Measurements from ENCODE around the gene HSPA4. TPM values are rescaled to one million over a fixed set of nuclear protein-coding genes. Genes with fewer than 3 reads are reported as not detected.

The HSPA4 gene
- total and polyA plus RNA-seq, 9 donors: 18.8 to 86.3 (median 61.1) TPM

DNA sequence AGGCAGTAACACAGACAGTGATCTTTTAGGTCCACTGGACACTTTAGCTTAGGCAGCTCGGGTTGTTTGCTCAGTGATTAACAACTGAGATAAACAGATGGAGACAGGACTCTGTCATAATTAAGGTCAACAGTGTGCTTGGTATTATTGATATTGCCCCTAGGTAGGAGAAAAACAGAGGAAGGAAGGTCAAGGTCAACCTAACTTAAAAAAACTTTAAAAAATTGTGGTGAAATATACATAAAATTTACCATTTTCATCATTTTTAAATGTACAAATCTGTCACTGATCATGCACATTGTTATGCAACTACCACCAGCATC, 2.1 kb upstream of the HSPA4 start:
- no peaks in the 10 kb centered on the region for H3K27me3 ChIP-seq
- TF ChIP-seq POLR2A (IDR thresholded peaks at IDR 0.05): no peak
- TF ChIP-seq, protein P1, sequence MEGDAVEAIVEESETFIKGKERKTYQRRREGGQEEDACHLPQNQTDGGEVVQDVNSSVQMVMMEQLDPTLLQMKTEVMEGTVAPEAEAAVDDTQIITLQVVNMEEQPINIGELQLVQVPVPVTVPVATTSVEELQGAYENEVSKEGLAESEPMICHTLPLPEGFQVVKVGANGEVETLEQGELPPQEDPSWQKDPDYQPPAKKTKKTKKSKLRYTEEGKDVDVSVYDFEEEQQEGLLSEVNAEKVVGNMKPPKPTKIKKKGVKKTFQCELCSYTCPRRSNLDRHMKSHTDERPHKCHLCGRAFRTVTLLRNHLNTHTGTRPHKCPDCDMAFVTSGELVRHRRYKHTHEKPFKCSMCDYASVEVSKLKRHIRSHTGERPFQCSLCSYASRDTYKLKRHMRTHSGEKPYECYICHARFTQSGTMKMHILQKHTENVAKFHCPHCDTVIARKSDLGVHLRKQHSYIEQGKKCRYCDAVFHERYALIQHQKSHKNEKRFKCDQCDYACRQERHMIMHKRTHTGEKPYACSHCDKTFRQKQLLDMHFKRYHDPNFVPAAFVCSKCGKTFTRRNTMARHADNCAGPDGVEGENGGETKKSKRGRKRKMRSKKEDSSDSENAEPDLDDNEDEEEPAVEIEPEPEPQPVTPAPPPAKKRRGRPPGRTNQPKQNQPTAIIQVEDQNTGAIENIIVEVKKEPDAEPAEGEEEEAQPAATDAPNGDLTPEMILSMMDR (IDR thresholded peaks at IDR 0.05): no peak
- TF ChIP-seq EP300 (IDR thresholded peaks at IDR 0.05): no peak
- intact Hi-C loops (cut with DNase I): loop anchor here in 1 of 4 donors (5.0 kb wide), 1 partner anchor 87 kb away; the partner anchor contains the start of gene AFF4
- no peak overlapping the region for H3K4me3 ChIP-seq
- 15 to 28% (median 26%) methylated on average over 1 of the region's 1 CpG for WGBS, 3 donors
- H3K4me1 ChIP-seq (ENCODE audit: insufficient read depth): peaks cover 4% of the 10 kb centered on the region
- no peak overlapping the region for H3K27ac ChIP-seq
- H3K36me3 ChIP-seq: no peaks in the 10 kb centered on the region
- H3K9me3 ChIP-seq: no peaks in the 10 kb centered on the region
- no peak for DNase-seq

DNA sequence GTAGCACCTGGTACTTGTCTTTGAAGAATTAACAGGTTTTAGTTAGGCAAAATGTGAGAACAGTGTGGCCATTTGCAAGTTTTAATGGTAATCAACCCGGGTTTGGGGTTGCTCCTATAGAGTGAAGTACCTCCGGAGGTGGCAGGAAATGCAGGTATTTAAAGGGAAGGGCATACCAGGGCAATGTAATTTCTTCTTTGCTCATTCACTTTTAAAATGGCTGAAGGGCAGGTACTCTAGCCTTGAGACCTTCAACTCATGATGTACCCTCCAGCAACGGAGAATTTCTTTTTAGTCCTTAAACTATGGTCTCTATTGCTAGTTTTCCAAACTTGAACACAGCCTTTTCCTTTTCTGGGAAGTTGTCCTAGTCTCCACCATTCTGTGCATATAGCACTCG, 1.3 kb upstream of the HSPA4 start:
- H3K27ac ChIP-seq: peak overlapping the region; percentile 93 to 98
- H3K4me3 ChIP-seq: no peak overlapping the region
- TF ChIP-seq, protein P1 (IDR thresholded peaks at IDR 0.05): no peak
- TF ChIP-seq POLR2A (IDR thresholded peaks at IDR 0.05): no peak
- no peak for TF ChIP-seq EP300 (IDR thresholded peaks at IDR 0.05)
- 50 to 57% (median 56%) methylated on average over 4 of the region's 4 CpGs for WGBS, 3 donors
- H3K36me3 ChIP-seq: no peaks in the 10 kb centered on the region
- H3K27me3 ChIP-seq: no peaks in the 10 kb centered on the region
- peaks cover 4% of the 10 kb centered on the region for H3K4me1 ChIP-seq (ENCODE audit: insufficient read depth)
- no peaks in the 10 kb centered on the region for H3K9me3 ChIP-seq
- no peak for DNase-seq
- intact Hi-C loops (cut with DNase I): loop anchor here in 1 of 4 donors (5.0 kb wide), 1 partner anchor 88 kb away; the partner anchor contains the start of gene AFF4

DNA sequence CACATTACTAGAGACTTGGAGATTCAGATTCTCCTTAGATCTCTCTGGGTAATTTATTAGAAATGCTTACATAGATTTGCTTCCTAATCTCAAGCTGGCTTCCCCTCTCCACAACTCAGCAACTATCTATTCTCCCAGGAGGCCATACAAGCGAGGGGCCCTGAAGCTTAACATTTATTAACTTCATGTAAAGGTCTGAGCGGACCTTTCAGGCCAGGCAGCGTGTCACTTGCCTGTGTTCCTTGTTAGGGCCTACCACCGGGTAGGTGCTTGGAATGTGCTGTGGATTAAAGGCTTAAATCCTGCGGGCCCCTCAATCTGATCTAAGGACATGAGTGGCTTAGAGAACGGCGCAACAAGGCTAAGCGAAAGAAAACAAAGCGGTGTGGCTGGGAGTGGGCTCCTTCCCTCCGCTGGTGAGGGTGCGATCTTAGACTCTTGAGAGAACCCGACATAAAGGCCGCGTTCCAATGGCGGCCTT, 712 bp upstream of the HSPA4 start:
- Histone ChIP-seq H3K36me3 (no peaks in the 10 kb centered on the region), H3K27me3 (no peaks in the 10 kb centered on the region), H3K4me3 (peak overlapping the region; percentile 93), H3K9me3 (no peaks in the 10 kb centered on the region), H3K27ac (peak overlapping the region; percentile 93 to 98), H3K4me1 (ENCODE audit: insufficient read depth) (peaks cover 4% of the 10 kb centered on the region)
- 2 to 4% (median 4%) methylated on average over 15 of the region's 15 CpGs for WGBS, 3 donors
- TF ChIP-seq, protein P1 (IDR thresholded peaks at IDR 0.05): no peak
- TF ChIP-seq POLR2A (IDR thresholded peaks at IDR 0.05) (no peak), EP300 (IDR thresholded peaks at IDR 0.05) (no peak)
- intact Hi-C loops (cut with DNase I): loop anchor here in 1 of 4 donors (5.0 kb wide), 1 partner anchor 89 kb away; the partner anchor contains the start of gene AFF4
- DNase-seq: no peak

DNA sequence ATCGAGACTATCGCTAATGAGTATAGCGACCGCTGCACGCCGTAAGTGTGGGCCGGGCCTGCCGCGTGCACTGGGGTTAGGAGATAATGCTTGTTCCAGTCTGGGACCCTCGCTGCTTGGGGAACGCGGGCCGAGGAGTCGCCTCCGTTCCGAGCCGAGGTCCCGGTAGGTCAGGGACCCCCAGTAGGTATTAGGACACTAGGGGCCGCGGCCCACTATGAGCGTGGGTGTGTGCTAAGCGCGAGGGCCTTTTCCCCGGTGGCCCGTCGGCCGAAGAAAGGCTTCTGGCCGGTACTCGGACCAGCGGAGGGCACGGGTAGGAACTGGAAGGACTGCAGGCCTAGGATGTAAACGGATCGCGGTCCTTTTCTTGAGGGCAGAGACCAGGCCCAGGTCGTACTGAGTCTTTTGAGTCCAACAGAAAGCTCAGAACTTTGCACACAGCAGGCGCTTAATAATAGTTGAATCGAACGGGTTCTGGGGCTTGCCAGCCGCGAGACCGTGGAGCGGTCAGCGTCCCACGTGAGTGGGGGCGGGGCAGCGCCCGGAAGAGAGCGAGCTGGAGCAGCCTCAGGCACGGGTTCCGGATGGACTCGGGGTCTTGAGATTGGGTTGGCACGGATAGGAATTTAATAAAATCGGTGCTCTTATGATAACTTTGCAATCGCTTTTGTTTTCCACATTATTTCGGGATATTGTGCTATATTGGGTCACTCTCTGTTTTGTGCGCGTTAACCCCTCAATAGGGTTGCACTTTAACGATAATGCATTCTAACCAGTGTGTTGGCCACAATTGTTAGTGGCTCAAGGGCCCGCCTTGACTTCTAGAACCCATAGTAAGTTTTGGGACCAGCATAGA, 733 bp downstream of the HSPA4 start:
- peak; percentile 24 to 61 (median 46) for DNase-seq
- no peaks in the 10 kb centered on the region for H3K9me3 ChIP-seq
- no peaks in the 10 kb centered on the region for H3K27me3 ChIP-seq
- intact Hi-C loops (cut with DNase I): loop anchor here in 1 of 4 donors (5.0 kb wide), 1 partner anchor 90 kb away; the partner anchor contains the start of gene AFF4
- no peaks in the 10 kb centered on the region for H3K36me3 ChIP-seq
- peak overlapping the region; percentile 93 for H3K4me3 ChIP-seq
- peaks cover 4% of the 10 kb centered on the region for H3K4me1 ChIP-seq (ENCODE audit: insufficient read depth)
- 1% methylated on average over 30 to 59 of the region's 59 CpGs for WGBS, 3 donors
- peak overlapping the region; percentile 93 to 98 for H3K27ac ChIP-seq
- TF ChIP-seq EP300 (IDR thresholded peaks at IDR 0.05): no peak
- no peak for TF ChIP-seq POLR2A (IDR thresholded peaks at IDR 0.05)
- TF ChIP-seq, protein P1 (IDR thresholded peaks at IDR 0.05): no peak

Data from ovary (tissue), 9 donors.